SU-DHL-6 (cell line): ENCODE results near the gene SPSB2.

Experiments used
- H2AFZ ChIP-seq: fragments of 200-600 bp; sonication (generic); 2 replicates; pipeline ENCODE4 v1.6.1; 2014; ENCODE audit warnings: low read depth, mild to moderate bottlenecking, moderate library complexity, mixed read lengths, antibody characterized with exemption, low read length; ENCODE audit not compliant: severe bottlenecking
- H3F3A ChIP-seq: fragments of 200-600 bp; shearing (Covaris generic); 2 replicates; pipeline ENCODE4 v1.6.0; 2016; ENCODE audit warnings: antibody characterized with exemption, mild to moderate bottlenecking; ENCODE audit not compliant: insufficient read depth
- H3K27ac ChIP-seq: fragments of 200-600 bp; sonication (generic); 2 replicates; pipeline ENCODE4 v1.5.1; 2016; ENCODE audit warnings: low read depth, mild to moderate bottlenecking, low read length, moderate library complexity, mixed read lengths
- H3K27me3 ChIP-seq: fragments of 200-600 bp; sonication (generic), shearing (Covaris generic); 2 replicates; pipeline ENCODE4 v1.6.0; 2014; ENCODE audit warnings: mild to moderate bottlenecking, low read length
- H3K36me3 ChIP-seq: fragments of 200-600 bp; sonication (generic); 2 replicates; pipeline ENCODE4 v1.6.1; 2014; ENCODE audit warnings: mild to moderate bottlenecking, low read length, mixed read lengths
- H3K4me2 ChIP-seq: fragments of 300-600, 200-600 bp; shearing (Covaris generic), sonication (generic); 2 replicates; pipeline ENCODE4 v1.6.0; 2014; ENCODE audit warnings: low read length, low read depth, mild to moderate bottlenecking; ENCODE audit not compliant: poor library complexity, severe bottlenecking
- H3K4me3 ChIP-seq: fragments of 200-600 bp; sonication (generic); 2 replicates; pipeline ENCODE4 v1.5.1; 2014; ENCODE audit warnings: antibody characterized with exemption, low read length, mild to moderate bottlenecking, mixed read lengths; ENCODE audit not compliant: insufficient read depth, poor library complexity, severe bottlenecking
- H3K79me2 ChIP-seq: fragments of 200-600 bp; sonication (generic); 2 replicates; pipeline ENCODE4 v1.6.1; 2014; ENCODE audit warnings: mild to moderate bottlenecking, low read length, moderate library complexity; ENCODE audit not compliant: insufficient read depth
- H3K9ac ChIP-seq: fragments of 200-600 bp; sonication (generic); 2 replicates; pipeline ENCODE4 v1.7.0; 2014; ENCODE audit warnings: mild to moderate bottlenecking, low read length
- H3K9me2 ChIP-seq: fragments of 200-600 bp; sonication (generic); replicated peaks from 2 replicates; pipeline ENCODE4 v1.6.1; 2014; ENCODE audit warnings: low read length; ENCODE audit not compliant: insufficient read depth
- H3K9me3 ChIP-seq: fragments of 200-600 bp; sonication (generic); 2 replicates; pipeline ENCODE4 v1.6.1; 2014; ENCODE audit warnings: low read length, mixed read lengths; ENCODE audit not compliant: insufficient read depth
- H4K20me1 ChIP-seq: fragments of 200-600 bp; sonication (generic); 2 replicates; pipeline ENCODE4 v1.6.1; 2014; ENCODE audit warnings: low read depth, mild to moderate bottlenecking, antibody characterized with exemption, low read length, moderate library complexity, mixed read lengths
- CTCF ChIP-seq: fragments of 200-600 bp; sonication (generic); IDR thresholded peaks from one replicate; pipeline ENCODE4 v1.5.1; 2017; ENCODE audit warnings: antibody characterized with exemption, mild to moderate bottlenecking, low read length, moderate library complexity; ENCODE audit not compliant: insufficient read depth, poor library complexity, severe bottlenecking
- EZH2phosphoT487 ChIP-seq: fragments of 200-600 bp; sonication (generic), shearing (Covaris generic); conservative IDR thresholded peaks from 2 replicates; pipeline ENCODE4 v1.6.1; 2018; ENCODE audit warnings: mild to moderate bottlenecking, antibody characterized with exemption, low read length, moderate library complexity, mixed read lengths

The SPSB2 gene

GRCh38 chr12:6826734-6827436 is 46.2 kb downstream of the SPSB2 start:
- Histone ChIP-seq H3K9me3 (no peaks in the 10 kb centered on the region), H3K27me3 (no peaks in the 10 kb centered on the region), H2AFZ (no peak overlapping the region), H3K4me3 (no peak overlapping the region), H3K79me2 (no peaks in the 10 kb centered on the region), H3K9ac (no peak overlapping the region), H3F3A (no peaks in the 10 kb centered on the region), H3K4me2 (no peak overlapping the region), H4K20me1 (no peaks in the 10 kb centered on the region; the same call in 1 of the 2 replicates), H3K27ac (no peak overlapping the region), H3K9me2 (no peaks in the 10 kb centered on the region), H3K36me3 (no peaks in the 10 kb centered on the region)
- TF ChIP-seq CTCF (no peak), EZH2phosphoT487 (no peak)

- Histone ChIP-seq H4K20me1 (no peaks in the 10 kb centered on the region; the same call in 1 of the 2 replicates), H3K9me2 (no peaks in the 10 kb centered on the region), H3F3A (no peaks in the 10 kb centered on the region), H3K4me2 (no peak overlapping the region), H3K36me3 (no peaks in the 10 kb centered on the region), H3K9me3 (no peaks in the 10 kb centered on the region), H3K9ac (no peak overlapping the region), H3K4me3 (no peak overlapping the region), H3K79me2 (no peaks in the 10 kb centered on the region), H3K27ac (no peak overlapping the region), H3K27me3 (no peaks in the 10 kb centered on the region), H2AFZ (no peak overlapping the region)
- no peak for TF ChIP-seq EZH2phosphoT487
- TF ChIP-seq CTCF, result no peak
Measured at GRCh38 chr12:6826125-6826733, 46.9 kb downstream of the SPSB2 start.

- no peak overlapping the region for H3K4me3 ChIP-seq
- no peaks in the 10 kb centered on the region; the same call in 1 of the 2 replicates for H4K20me1 ChIP-seq
- H3K79me2 ChIP-seq, result no peaks in the 10 kb centered on the region
- no peaks in the 10 kb centered on the region for H3K27me3 ChIP-seq
- H3K9ac ChIP-seq, result no peak overlapping the region
- no peak overlapping the region for H3K4me2 ChIP-seq
- no peaks in the 10 kb centered on the region for H3K9me2 ChIP-seq
- no peaks in the 10 kb centered on the region for H3F3A ChIP-seq
- TF ChIP-seq CTCF, result peak; percentile 87
- no peak for TF ChIP-seq EZH2phosphoT487
- no peak overlapping the region for H3K27ac ChIP-seq
- H2AFZ ChIP-seq, result no peak overlapping the region
- H3K36me3 ChIP-seq, result no peaks in the 10 kb centered on the region
- H3K9me3 ChIP-seq, result no peaks in the 10 kb centered on the region
Measured at GRCh38 chr12:6825398-6826124, 47.5 kb downstream of the SPSB2 start.
